BJ (cell line): ENCODE data around the gene CEP126. TPM values are rescaled to one million over a fixed set of nuclear protein-coding genes. Genes with fewer than 3 reads are reported as not detected.
"Not testable (repeated sequence)": the region's sequence is repeated elsewhere in the genome, so short reads cannot be mapped to it uniquely, and the experiment has no call there.

Experiments used
- CTCF ChIA-PET: fragments of 350-600 bp; formaldehyde crosslinking; extraction: SDS; loops from one replicate; lab custom pipeline; 2021; ENCODE audit warnings: antibody characterized with exemption, inconsistent platforms; lab: Yijun Ruan, JAX
- POLR2A ChIA-PET: fragments of 300-600 bp; sonication (Branson Sonifier 250); formaldehyde crosslinking; extraction: SDS; loops from one replicate; lab custom pipeline; 2021; ENCODE audit warnings: antibody characterized with exemption; lab: Charles Lee
- DNase-seq: peaks from one replicate; pipeline ENCODE4 v3.0.0-alpha.2; 2011; ENCODE audit warnings: low read depth
- H3K27me3 ChIP-seq: 2 replicates; pipeline ENCODE4 v1.6.0; 2011; ENCODE audit warnings: low read length; ENCODE audit not compliant: control insufficient read depth, insufficient read depth
- H3K36me3 ChIP-seq: 2 replicates; pipeline ENCODE4 v1.5.1; 2011; ENCODE audit warnings: low read length; ENCODE audit not compliant: control insufficient read depth, insufficient read depth
- H3K4me3 ChIP-seq: 2 replicates; pipeline ENCODE4 v1.5.1; 2011; ENCODE audit warnings: low read depth, mild to moderate bottlenecking, control low read depth, low read length
- CTCF ChIP-seq: IDR thresholded peaks from 2 replicates; pipeline ENCODE4 v1.5.1; 2011; ENCODE audit warnings: low read depth, mild to moderate bottlenecking, control low read depth, inconsistent platforms, low read length, moderate library complexity; ENCODE audit not compliant: insufficient read depth
- polyA plus RNA-seq: library from polyadenylated mRNA; depleted of rRNA; stranded (reverse); fragments of >200 nt; gene quantifications from 2 replicates; pipeline ENCODE4 v1.2.3, GENCODE V29; 2011

The CEP126 gene
- polyA plus RNA-seq, 1 experiment: 1.5 TPM

GRCh38 chr11:101974255-101974654 lies 59.4 kb downstream of the CEP126 start:
- no peak for DNase-seq
- TF ChIP-seq CTCF: peak; percentile 40; the same call in 1 of the 2 replicates
- H3K4me3 ChIP-seq: no peak overlapping the region
- H3K36me3 ChIP-seq: no peaks in the 10 kb centered on the region
- ChIA-PET POLR2A (no interaction called here), CTCF (interaction anchor here (0.7 to 5.0 kb wide), 9 partner anchors 8 to 515 kb away, joined by 3 to 43 read pairs (median 4); no protein-coding TSS in a partner anchor)
- H3K27me3 ChIP-seq: no peaks in the 10 kb centered on the region

- POLR2A ChIA-PET: no interaction called here
- H3K36me3 ChIP-seq: no peaks in the 10 kb centered on the region
- H3K4me3 ChIP-seq: no peak overlapping the region
- H3K27me3 ChIP-seq: no peaks in the 10 kb centered on the region
- DNase-seq: no peak
- CTCF ChIA-PET: interaction anchor here (1.2 to 5.0 kb wide), 6 partner anchors 8 to 516 kb away, joined by 3 to 43 read pairs (median 4); no protein-coding TSS in a partner anchor
- no peak for TF ChIP-seq CTCF
Measured at GRCh38 chr11:101974771-101975170, 60.0 kb downstream of the CEP126 start.

GRCh38 chr11:101975734-101976133 lies 60.9 kb downstream of the CEP126 start:
- POLR2A ChIA-PET: no interaction called here
- Histone ChIP-seq H3K36me3 (no peaks in the 10 kb centered on the region), H3K4me3 (no peak overlapping the region), H3K27me3 (no peaks in the 10 kb centered on the region)
- TF ChIP-seq CTCF: no peak
- DNase-seq: no peak
- CTCF ChIA-PET: interaction anchor here (1.6 to 5.0 kb wide), 3 partner anchors 12 to 114 kb away, joined by 4 to 43 read pairs (median 8); no protein-coding TSS in a partner anchor

GRCh38 chr11:101987370-101987769 lies 72.6 kb downstream of the CEP126 start:
- no peak for TF ChIP-seq CTCF
- Histone ChIP-seq H3K36me3 (no peaks in the 10 kb centered on the region), H3K27me3 (no peaks in the 10 kb centered on the region), H3K4me3 (no peak overlapping the region)
- ChIA-PET POLR2A (no interaction called here), CTCF (interaction anchor here (0.6 kb wide), 1 partner anchor 15 kb away, joined by 3 read pairs; no protein-coding TSS in a partner anchor)
- DNase-seq: no peak

- CTCF ChIA-PET: interaction anchor here (1.0 to 1.1 kb wide), 2 partner anchors 13 to 19 kb away, joined by 3 read pairs; no protein-coding TSS in a partner anchor
- DNase-seq: no peak
- no peak for TF ChIP-seq CTCF
- Histone ChIP-seq H3K4me3 (no peak overlapping the region), H3K27me3 (no peaks in the 10 kb centered on the region), H3K36me3 (no peaks in the 10 kb centered on the region)
- POLR2A ChIA-PET: no interaction called here
Measured at GRCh38 chr11:101993172-101993571, 78.4 kb downstream of the CEP126 start.

- H3K27me3 ChIP-seq, POLR2A ChIA-PET, DNase-seq, H3K4me3 ChIP-seq, H3K36me3 ChIP-seq, CTCF ChIA-PET: not testable (repeated sequence)
Measured at GRCh38 chr11:101994052-101994469, 79.3 kb downstream of the CEP126 start.
